Astrocyte of the hippocampus (primary cell): ENCODE results near the gene KLF13.
A peak's percentile ranks its signal among the peaks of the same experiment; 100 is the strongest.

Experiments used
- DNase-seq: peaks from one replicate; pipeline ENCODE4 v3.0.0; 2011; ENCODE audit warnings: low read depth, low spot score

KLF13 gene

GRCh38 chr15:31300208-31300661 is 26.4 kb upstream of the KLF13 start:
- no peak for DNase-seq

GRCh38 chr15:31300981-31301672 is 25.5 kb upstream of the KLF13 start:
- no peak for DNase-seq

- no peak for DNase-seq
Observed at GRCh38 chr15:31301673-31301990, 25.0 kb upstream of the KLF13 start.

GRCh38 chr15:31302029-31302657 is 24.5 kb upstream of the KLF13 start:
- DNase-seq = no peak

- no peak for DNase-seq
Observed at GRCh38 chr15:31302778-31303725, 23.6 kb upstream of the KLF13 start.

- DNase-seq = no peak
Observed at GRCh38 chr15:31303726-31304648, 22.6 kb upstream of the KLF13 start.

- DNase-seq = no peak
Observed at GRCh38 chr15:31304751-31305365, 21.8 kb upstream of the KLF13 start.

- no peak for DNase-seq
Observed at GRCh38 chr15:31305375-31305774, 21.3 kb upstream of the KLF13 start.

- no peak for DNase-seq
Observed at GRCh38 chr15:31305796-31306425, 20.7 kb upstream of the KLF13 start.

GRCh38 chr15:31306426-31307269 is 20.0 kb upstream of the KLF13 start:
- DNase-seq = peak; percentile 89

GRCh38 chr15:31307270-31308184 is 19.1 kb upstream of the KLF13 start:
- no peak for DNase-seq

GRCh38 chr15:31308185-31308639 is 18.4 kb upstream of the KLF13 start:
- DNase-seq = no peak

- DNase-seq = no peak
Observed at GRCh38 chr15:31309893-31310606, 16.6 kb upstream of the KLF13 start.

GRCh38 chr15:31311735-31312619 is 14.7 kb upstream of the KLF13 start:
- no peak for DNase-seq

- no peak for DNase-seq
Observed at GRCh38 chr15:31313223-31313622, 13.4 kb upstream of the KLF13 start.

GRCh38 chr15:31314380-31314779 is 12.3 kb upstream of the KLF13 start:
- no peak for DNase-seq
